ENCODE results near the gene RBM43.
A peak's percentile ranks its signal among the peaks of the same experiment; 100 is the strongest.

The RBM43 gene

GRCh38 chr2:151282401-151282800, 20.7 kb upstream of the RBM43 start:
- H3K9me3 Mint-ChIP-seq (ENCODE audit: low read depth), result no peaks in the 10 kb centered on the region
- H3K27me3 Mint-ChIP-seq, result no peaks in the 10 kb centered on the region
- H3K4me3 Mint-ChIP-seq, result no peak overlapping the region
- H3K27ac Mint-ChIP-seq, result peak overlapping the region; percentile 51
- peaks cover 13% of the 10 kb centered on the region for H3K36me3 Mint-ChIP-seq
- H3K4me1 Mint-ChIP-seq (ENCODE audit: low read depth), result peaks cover 32% of the 10 kb centered on the region

GRCh38 chr2:151280271-151280670, 18.6 kb upstream of the RBM43 start:
- Mint-ChIP-seq H3K4me3 (no peak overlapping the region), H3K4me1 (ENCODE audit: low read depth) (peaks cover 11% of the 10 kb centered on the region), H3K27me3 (no peaks in the 10 kb centered on the region), H3K27ac (no peak overlapping the region), H3K36me3 (peaks cover 17% of the 10 kb centered on the region), H3K9me3 (ENCODE audit: low read depth) (no peaks in the 10 kb centered on the region)

DNA sequence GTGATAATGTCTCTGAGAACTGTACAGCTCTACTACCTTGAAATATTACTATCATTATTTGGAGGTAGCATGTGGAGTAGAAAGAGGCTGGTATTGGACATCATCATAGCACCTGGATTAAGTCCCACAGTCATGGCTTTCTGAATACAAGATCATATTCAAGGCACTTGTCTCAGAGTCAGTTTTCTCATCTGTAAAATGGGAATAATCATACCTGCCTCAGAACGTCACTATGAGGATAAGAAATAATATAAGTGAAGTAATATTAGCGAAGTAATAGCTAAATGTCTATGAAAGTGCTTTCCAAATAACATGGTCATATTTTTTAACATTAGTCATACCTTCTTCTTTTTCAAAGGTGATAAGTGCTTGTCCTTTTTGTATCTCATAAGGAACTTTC, 16.8 kb upstream of the RBM43 start:
- no peaks in the 10 kb centered on the region for H3K9me3 Mint-ChIP-seq (ENCODE audit: low read depth)
- no peak overlapping the region for H3K27ac Mint-ChIP-seq
- H3K36me3 Mint-ChIP-seq, result peaks cover 19% of the 10 kb centered on the region
- H3K4me1 Mint-ChIP-seq (ENCODE audit: low read depth), result no peaks in the 10 kb centered on the region
- H3K4me3 Mint-ChIP-seq, result no peak overlapping the region
- H3K27me3 Mint-ChIP-seq, result no peaks in the 10 kb centered on the region

DNA sequence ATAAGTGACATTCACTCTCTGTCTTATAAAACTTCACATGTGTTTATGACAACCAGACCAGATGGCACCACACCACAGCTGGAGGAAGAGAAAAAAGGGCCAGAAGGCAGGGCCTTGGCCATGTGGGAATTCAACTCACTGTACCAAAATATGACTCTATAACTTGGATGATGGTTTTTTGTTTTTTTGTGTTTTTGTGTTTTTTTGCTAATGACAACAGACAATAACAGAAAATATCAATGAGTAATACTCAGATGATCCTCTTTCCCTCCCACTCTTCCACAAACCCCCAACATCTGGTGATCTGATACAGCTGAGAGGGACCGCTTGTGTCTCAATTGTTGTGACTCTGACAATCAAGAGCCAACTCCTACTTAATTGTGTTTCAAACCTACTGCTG, 15.4 kb upstream of the RBM43 start:
- Mint-ChIP-seq H3K9me3 (ENCODE audit: low read depth) (no peaks in the 10 kb centered on the region), H3K4me3 (no peak overlapping the region), H3K36me3 (peaks cover 18% of the 10 kb centered on the region), H3K27ac (no peak overlapping the region), H3K4me1 (ENCODE audit: low read depth) (no peaks in the 10 kb centered on the region), H3K27me3 (no peaks in the 10 kb centered on the region)

DNA sequence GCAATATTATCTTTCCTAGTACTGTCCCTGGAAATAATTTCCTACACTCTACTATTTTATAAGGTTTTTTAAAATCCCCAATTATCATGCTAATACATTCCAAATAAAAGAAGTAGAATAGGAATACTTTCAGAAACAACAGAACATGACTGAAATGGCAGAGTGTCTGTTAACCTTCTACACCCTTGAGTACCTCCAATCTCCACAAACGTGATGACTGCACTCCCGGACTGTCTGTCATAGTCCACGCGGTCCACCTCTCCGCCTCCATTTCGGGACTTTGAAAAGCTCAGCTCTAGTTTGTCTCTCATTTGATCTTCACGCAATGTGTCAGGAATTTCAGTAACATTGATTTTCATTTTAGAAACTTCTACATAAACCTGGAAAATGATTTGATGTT, 13.6 kb upstream of the RBM43 start:
- H3K9me3 Mint-ChIP-seq (ENCODE audit: low read depth), result no peaks in the 10 kb centered on the region
- H3K4me1 Mint-ChIP-seq (ENCODE audit: low read depth), result no peaks in the 10 kb centered on the region
- H3K27me3 Mint-ChIP-seq, result no peaks in the 10 kb centered on the region
- H3K4me3 Mint-ChIP-seq, result no peak overlapping the region
- peaks cover 18% of the 10 kb centered on the region for H3K36me3 Mint-ChIP-seq
- H3K27ac Mint-ChIP-seq, result no peak overlapping the region

DNA sequence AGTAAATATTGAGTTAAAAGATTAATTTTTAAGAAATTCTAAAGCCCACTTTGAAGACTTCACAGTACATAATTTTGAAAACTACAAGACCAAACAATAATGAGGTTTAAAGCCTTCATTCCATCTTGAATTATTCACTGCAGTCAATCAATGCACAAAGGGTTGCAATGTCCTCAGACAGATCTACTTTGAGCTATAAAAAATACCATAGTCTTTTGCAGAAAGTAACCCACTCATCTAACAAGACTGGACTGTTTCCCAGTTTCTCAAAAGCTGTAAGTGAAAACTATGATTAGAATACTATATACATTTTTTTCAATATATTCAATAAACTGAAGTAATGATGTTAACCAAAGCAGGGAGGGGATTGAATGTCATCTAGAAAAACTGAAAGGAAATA, 10.2 kb upstream of the RBM43 start:
- Mint-ChIP-seq H3K27me3 (no peaks in the 10 kb centered on the region), H3K4me3 (no peak overlapping the region), H3K4me1 (ENCODE audit: low read depth) (no peaks in the 10 kb centered on the region), H3K27ac (no peak overlapping the region), H3K9me3 (ENCODE audit: low read depth) (peaks cover 3% of the 10 kb centered on the region), H3K36me3 (peaks cover 10% of the 10 kb centered on the region)

DNA sequence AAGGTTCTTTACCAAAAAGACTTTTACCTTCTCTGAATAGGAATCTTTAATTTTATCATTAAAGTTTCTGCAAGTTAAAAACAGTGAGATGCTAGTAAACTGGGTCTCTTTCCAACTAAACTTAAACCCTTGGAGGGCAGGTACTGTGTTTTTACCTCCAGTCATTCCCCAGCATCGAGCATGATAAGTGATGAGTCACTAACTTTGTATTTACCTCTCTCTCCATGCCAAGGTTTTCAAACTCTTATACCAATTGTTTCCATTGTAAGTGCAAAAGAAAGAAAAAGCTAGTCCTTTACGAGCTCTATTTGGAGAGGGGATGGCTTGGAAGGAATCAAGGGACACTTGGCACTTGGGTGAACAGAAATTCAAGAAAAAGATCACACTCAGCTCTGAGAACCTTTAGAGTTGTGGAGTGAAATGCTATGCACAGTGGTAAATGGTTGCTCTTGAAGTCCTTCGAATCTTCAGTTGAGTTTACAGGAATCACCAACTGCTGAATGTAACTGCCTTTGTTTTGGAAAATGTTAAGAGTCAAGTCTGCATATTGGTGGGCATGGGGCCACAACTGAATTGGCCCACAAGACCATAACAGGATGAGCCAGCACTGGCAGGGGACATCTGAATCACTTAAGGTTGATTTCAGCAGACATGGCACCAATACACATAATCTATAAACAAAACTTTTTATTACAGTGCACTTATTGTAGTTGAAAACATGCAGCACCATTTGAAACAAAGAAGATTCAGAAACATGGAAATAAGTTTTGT, 8.3 kb upstream of the RBM43 start:
- Mint-ChIP-seq H3K4me3 (no peak overlapping the region), H3K4me1 (ENCODE audit: low read depth) (no peaks in the 10 kb centered on the region), H3K27ac (peak overlapping the region; percentile 4), H3K27me3 (no peaks in the 10 kb centered on the region), H3K36me3 (peaks cover 5% of the 10 kb centered on the region), H3K9me3 (ENCODE audit: low read depth) (peaks cover 3% of the 10 kb centered on the region)

DNA sequence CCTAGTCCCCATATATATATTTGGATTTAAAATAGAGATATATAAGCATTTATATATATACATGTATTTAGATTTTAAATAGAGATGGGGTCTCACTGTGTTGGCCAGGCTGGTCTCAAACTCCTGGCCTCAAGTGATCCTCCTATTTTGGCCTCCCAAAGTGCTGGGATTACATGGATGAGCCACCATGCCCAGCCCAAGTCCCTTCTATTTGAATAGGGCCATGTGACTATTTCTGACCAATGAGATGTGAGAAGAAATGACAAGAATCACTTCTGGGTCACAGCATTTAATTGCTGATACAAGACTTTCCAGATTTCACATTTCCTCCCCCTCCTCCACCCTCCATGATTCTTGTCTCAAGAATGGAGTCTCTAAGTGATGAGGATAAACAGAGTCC, 6.4 kb upstream of the RBM43 start:
- H3K36me3 Mint-ChIP-seq, result peaks cover 5% of the 10 kb centered on the region
- peaks cover 3% of the 10 kb centered on the region for H3K9me3 Mint-ChIP-seq (ENCODE audit: low read depth)
- no peaks in the 10 kb centered on the region for H3K27me3 Mint-ChIP-seq
- H3K4me3 Mint-ChIP-seq, result no peak overlapping the region
- no peak overlapping the region for H3K27ac Mint-ChIP-seq
- H3K4me1 Mint-ChIP-seq (ENCODE audit: low read depth), result no peaks in the 10 kb centered on the region

GRCh38 chr2:151267537-151267936, 5.9 kb upstream of the RBM43 start:
- no peaks in the 10 kb centered on the region for H3K27me3 Mint-ChIP-seq
- peaks cover 3% of the 10 kb centered on the region for H3K9me3 Mint-ChIP-seq (ENCODE audit: low read depth)
- H3K4me1 Mint-ChIP-seq (ENCODE audit: low read depth), result peaks cover 4% of the 10 kb centered on the region
- peaks cover 5% of the 10 kb centered on the region for H3K36me3 Mint-ChIP-seq
- no peak overlapping the region for H3K27ac Mint-ChIP-seq
- no peak overlapping the region for H3K4me3 Mint-ChIP-seq

DNA sequence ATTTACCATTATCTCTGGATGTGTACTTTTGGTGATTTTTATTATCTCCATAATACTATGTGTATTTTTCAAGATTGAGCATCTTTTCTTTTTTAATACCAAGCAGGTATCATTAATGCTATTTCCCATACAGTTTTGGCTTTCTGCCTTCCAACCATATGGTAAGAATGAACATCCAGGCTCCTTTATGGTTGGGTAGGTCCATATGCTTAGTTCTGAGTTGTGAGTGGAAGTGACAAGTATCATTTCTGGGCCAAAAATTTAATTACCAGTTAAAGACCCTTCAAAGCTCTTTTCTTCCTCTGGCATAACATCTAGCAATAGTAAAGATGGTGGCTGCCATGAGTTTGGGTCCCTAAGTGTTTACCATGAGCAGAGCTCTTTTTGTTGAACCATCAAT, 4.3 kb upstream of the RBM43 start:
- no peak overlapping the region for H3K27ac Mint-ChIP-seq
- no peak overlapping the region for H3K4me3 Mint-ChIP-seq
- no peaks in the 10 kb centered on the region for H3K27me3 Mint-ChIP-seq

GRCh38 chr2:151264157-151264825, 2.6 kb upstream of the RBM43 start:
- H3K27me3 Mint-ChIP-seq, result no peaks in the 10 kb centered on the region
- H3K4me1 Mint-ChIP-seq (ENCODE audit: low read depth), result peaks cover 26% of the 10 kb centered on the region
- H3K4me3 Mint-ChIP-seq, result no peak overlapping the region
- peak overlapping the region; percentile 31 for H3K27ac Mint-ChIP-seq
- peaks cover 3% of the 10 kb centered on the region for H3K9me3 Mint-ChIP-seq (ENCODE audit: low read depth)
- no peaks in the 10 kb centered on the region for H3K36me3 Mint-ChIP-seq

More for the DNA sequence above, 4.3 kb upstream of the RBM43 start:
- Mint-ChIP-seq H3K9me3 (ENCODE audit: low read depth) (peaks cover 3% of the 10 kb centered on the region), H3K36me3 (peaks cover 2% of the 10 kb centered on the region), H3K4me1 (ENCODE audit: low read depth) (peaks cover 14% of the 10 kb centered on the region)

DNA sequence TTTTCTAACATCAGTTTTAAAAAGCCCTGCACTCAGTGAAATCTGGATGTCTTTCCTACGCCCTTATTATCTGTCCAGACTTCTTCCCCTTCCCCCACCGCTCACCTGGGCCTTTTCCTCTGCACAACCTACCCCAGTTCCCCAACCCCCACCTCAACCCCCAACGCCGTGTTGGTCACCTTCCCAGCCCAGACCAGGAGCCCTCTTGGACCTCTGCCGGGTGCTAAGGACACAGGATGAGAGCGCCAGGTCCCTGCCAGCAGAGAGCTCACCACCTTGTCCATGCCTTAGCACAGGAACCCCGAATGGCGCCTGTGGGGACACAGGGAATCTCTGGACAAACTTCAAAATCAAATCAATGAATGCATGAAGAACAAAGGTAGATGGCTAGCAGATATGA, 966 bp upstream of the RBM43 start:
- H3K9me3 Mint-ChIP-seq (ENCODE audit: low read depth), result no peaks in the 10 kb centered on the region
- peaks cover 28% of the 10 kb centered on the region for H3K4me1 Mint-ChIP-seq (ENCODE audit: low read depth)
- H3K36me3 Mint-ChIP-seq, result no peaks in the 10 kb centered on the region
- peak overlapping the region; percentile 51 for H3K27ac Mint-ChIP-seq
- peak overlapping the region; percentile 94 for H3K4me3 Mint-ChIP-seq
- H3K27me3 Mint-ChIP-seq, result no peaks in the 10 kb centered on the region

DNA sequence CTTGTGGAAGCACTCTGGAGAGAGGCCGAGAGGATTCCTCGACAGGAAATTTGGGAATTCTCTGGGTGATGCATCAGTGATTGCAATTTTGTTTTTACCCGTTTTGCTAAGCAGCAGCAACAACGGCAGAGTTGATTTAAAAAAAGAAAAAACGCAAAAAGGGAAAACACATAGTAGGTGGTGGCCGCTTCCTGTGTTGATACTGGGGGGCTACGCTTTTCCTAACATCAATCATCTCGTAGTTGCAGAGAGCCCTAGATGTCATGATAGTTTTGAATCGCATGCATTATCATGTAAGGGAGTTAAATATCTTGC, 271 bp upstream of the RBM43 start:
- H3K27ac Mint-ChIP-seq, result peak overlapping the region; percentile 96
- no peaks in the 10 kb centered on the region for H3K27me3 Mint-ChIP-seq
- peak overlapping the region; percentile 94 for H3K4me3 Mint-ChIP-seq
- H3K36me3 Mint-ChIP-seq, result no peaks in the 10 kb centered on the region
- H3K4me1 Mint-ChIP-seq (ENCODE audit: low read depth), result peaks cover 28% of the 10 kb centered on the region
- no peaks in the 10 kb centered on the region for H3K9me3 Mint-ChIP-seq (ENCODE audit: low read depth)

- Mint-ChIP-seq H3K9me3 (ENCODE audit: low read depth) (no peaks in the 10 kb centered on the region), H3K36me3 (no peaks in the 10 kb centered on the region), H3K27ac (peak overlapping the region; percentile 96), H3K4me3 (peak overlapping the region; percentile 87), H3K27me3 (no peaks in the 10 kb centered on the region), H3K4me1 (ENCODE audit: low read depth) (peaks cover 28% of the 10 kb centered on the region)
These were observed 961 bp downstream of the RBM43 start for GRCh38 chr2:151260573-151261230.

DNA sequence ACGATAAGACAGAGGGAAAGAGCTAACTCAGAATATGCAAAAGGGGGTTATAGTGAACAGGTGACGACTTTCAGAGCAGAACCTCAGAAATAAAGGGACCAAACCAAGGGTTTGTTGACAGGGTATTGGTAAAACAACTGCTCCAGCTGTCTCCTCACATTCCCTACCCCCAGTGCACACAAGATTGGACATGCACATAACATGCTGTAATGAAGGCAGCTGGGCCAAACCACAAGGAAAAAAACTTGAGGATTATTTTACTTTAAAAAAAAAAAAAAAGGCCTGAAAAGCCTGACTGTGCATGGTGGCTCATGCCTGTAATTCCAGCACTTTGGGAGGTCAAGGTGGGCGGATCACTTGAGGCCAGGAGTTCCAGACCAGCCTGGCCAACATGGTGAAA, 3.5 kb downstream of the RBM43 start:
- no peak overlapping the region for H3K4me3 Mint-ChIP-seq
- H3K27ac Mint-ChIP-seq, result no peak overlapping the region
- H3K36me3 Mint-ChIP-seq, result peaks cover 7% of the 10 kb centered on the region
- H3K9me3 Mint-ChIP-seq (ENCODE audit: low read depth), result no peaks in the 10 kb centered on the region
- H3K4me1 Mint-ChIP-seq (ENCODE audit: low read depth), result peaks cover 35% of the 10 kb centered on the region
- no peaks in the 10 kb centered on the region for H3K27me3 Mint-ChIP-seq
